HUES48 (cell line): ENCODE measurements around the gene RASGRF2.

Source experiments
- H3K27ac ChIP-seq: one replicate; pipeline ENCODE4 v1.7.0; 2013; ENCODE audit warnings: low read depth, low read length, inconsistent platforms
- H3K27me3 ChIP-seq: 2 replicates; pipeline ENCODE4 v1.6.1; 2013; ENCODE audit warnings: mild to moderate bottlenecking, low read length; ENCODE audit not compliant: control insufficient read depth, insufficient read depth
- H3K36me3 ChIP-seq: 2 replicates; pipeline ENCODE4 v1.6.1; 2013; ENCODE audit warnings: low read length; ENCODE audit not compliant: control insufficient read depth, insufficient read depth
- H3K4me1 ChIP-seq: 2 replicates; pipeline ENCODE4 v1.6.1; 2013; ENCODE audit warnings: mild to moderate bottlenecking, low read length; ENCODE audit not compliant: control insufficient read depth, insufficient read depth
- H3K4me3 ChIP-seq: 2 replicates; pipeline ENCODE4 v1.5.1; 2013; ENCODE audit warnings: mild to moderate bottlenecking, low read depth, low read length
- H3K9ac ChIP-seq: 2 replicates; pipeline ENCODE4 v1.6.1; 2013; ENCODE audit warnings: mild to moderate bottlenecking, low read depth, low read length, moderate library complexity
- H3K9me3 ChIP-seq: 2 replicates; pipeline ENCODE4 v1.6.1; 2013; ENCODE audit warnings: low read length; ENCODE audit not compliant: control insufficient read depth, insufficient read depth

Gene RASGRF2

DNA sequence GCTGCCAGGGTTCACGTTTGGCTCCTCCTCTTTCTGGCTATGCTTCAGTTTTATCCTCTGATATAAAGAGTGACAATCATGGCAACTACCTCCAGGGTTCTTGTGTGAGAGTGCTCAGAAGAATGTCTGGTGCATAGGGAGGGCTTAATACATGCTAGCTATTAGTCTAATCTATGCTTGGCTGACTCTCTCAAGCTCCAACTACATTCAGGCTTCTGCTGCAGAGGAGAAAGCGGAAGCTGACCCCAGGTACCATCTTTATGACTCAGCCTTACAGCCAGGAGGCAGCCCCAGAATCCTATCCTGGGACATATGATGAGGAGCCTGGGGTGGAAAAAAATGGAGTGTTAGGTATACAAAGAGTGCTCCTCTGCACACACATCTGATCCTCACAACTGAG is 32.1 kb upstream of the RASGRF2 start:
- peaks cover 11% of the 10 kb centered on the region for H3K4me1 ChIP-seq
- H3K27ac ChIP-seq = no peak overlapping the region
- no peak overlapping the region for H3K9ac ChIP-seq
- no peaks in the 10 kb centered on the region for H3K36me3 ChIP-seq
- no peak overlapping the region for H3K4me3 ChIP-seq
- H3K9me3 ChIP-seq = no peaks in the 10 kb centered on the region
- H3K27me3 ChIP-seq = no peaks in the 10 kb centered on the region

DNA sequence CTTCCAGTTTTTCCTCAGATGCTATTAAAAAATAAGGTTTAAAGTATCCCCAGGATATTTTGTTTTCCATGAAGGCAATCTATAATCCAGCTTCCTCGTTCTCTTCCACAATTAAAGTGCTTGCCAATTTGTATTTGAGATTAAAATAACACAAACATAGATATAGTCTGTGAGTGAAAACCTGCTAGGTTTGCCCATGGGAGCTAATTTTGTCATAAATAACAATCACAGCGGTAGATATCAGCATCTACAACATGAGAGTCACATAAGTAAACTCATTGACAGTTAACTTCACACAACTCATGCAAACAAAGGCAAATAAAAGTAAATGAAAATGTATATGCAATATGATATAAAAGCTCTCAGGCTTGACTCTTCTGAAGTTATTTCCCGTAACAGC is 29.2 kb upstream of the RASGRF2 start:
- no peak overlapping the region for H3K4me3 ChIP-seq
- H3K27ac ChIP-seq = no peak overlapping the region
- no peaks in the 10 kb centered on the region for H3K9me3 ChIP-seq
- H3K9ac ChIP-seq = no peak overlapping the region
- no peaks in the 10 kb centered on the region for H3K36me3 ChIP-seq
- H3K27me3 ChIP-seq = no peaks in the 10 kb centered on the region
- H3K4me1 ChIP-seq = peaks cover 7% of the 10 kb centered on the region

DNA sequence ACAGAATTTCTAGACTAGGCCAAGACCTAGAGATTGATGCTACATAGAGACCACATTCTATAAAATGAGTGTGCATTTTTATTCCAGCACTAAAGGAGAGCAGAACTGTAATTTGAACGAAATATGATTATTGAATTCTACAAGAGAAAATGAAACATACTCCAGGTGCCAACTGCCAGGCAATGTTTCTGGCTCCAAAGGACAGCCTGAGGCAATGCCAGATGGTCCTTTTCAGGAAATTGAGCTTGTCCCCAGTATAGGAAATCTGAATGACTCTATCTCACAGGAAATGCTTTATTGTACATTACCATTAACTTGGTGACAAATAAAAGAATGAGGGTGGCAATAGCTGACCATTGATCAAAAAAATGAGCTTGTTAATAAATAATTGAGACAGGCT is 28.8 kb upstream of the RASGRF2 start:
- no peak overlapping the region for H3K27ac ChIP-seq
- H3K36me3 ChIP-seq = no peaks in the 10 kb centered on the region
- H3K27me3 ChIP-seq = no peaks in the 10 kb centered on the region
- no peak overlapping the region for H3K4me3 ChIP-seq
- no peaks in the 10 kb centered on the region for H3K9me3 ChIP-seq
- no peak overlapping the region for H3K9ac ChIP-seq
- H3K4me1 ChIP-seq = peaks cover 6% of the 10 kb centered on the region

DNA sequence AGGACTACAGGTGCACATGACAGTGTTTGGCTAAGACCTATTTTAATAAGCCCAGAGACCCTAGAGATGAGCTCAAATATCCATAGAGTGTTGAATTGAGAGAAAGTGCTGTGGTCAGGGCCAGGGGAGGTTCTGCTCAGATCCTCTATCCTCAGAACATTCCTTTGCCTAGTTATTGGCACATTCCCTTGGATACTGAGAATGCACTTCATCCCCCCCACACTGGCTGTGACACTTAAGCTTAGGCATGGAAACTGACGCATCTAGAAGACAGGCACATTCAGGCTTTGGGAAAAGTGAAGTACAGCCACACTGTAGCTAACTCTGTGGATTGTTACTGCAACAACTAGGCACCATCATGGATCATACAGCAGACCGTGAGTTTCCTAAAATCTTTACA is 27.1 kb upstream of the RASGRF2 start:
- Histone ChIP-seq H3K36me3 (no peaks in the 10 kb centered on the region), H3K4me1 (peaks cover 4% of the 10 kb centered on the region), H3K4me3 (no peak overlapping the region), H3K9me3 (no peaks in the 10 kb centered on the region), H3K27me3 (no peaks in the 10 kb centered on the region), H3K27ac (no peak overlapping the region), H3K9ac (no peak overlapping the region)

DNA sequence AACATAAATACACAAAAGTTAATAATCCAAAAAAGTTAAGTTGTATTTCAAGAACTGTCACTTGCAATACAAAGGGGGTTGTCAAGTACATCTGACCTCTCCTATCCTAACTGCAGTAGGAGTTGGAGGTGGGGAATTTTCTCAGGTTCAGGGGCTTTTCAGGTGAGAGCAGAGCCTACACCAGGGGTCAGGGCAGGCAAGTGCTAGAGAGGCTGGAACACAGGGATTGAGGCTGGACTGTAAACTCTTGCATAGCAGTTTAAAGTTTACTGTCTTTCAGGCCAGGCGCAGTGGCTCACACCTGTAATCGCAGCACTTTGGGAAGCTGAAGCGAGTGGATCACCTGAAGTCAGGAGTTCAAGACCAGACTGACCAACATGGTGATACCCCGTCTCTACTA is 25.4 kb upstream of the RASGRF2 start:
- Histone ChIP-seq H3K9me3 (no peaks in the 10 kb centered on the region), H3K9ac (no peak overlapping the region), H3K4me1 (peaks cover 4% of the 10 kb centered on the region; the same call in 1 of the 2 replicates), H3K27me3 (no peaks in the 10 kb centered on the region), H3K4me3 (no peak overlapping the region), H3K27ac (no peak overlapping the region), H3K36me3 (no peaks in the 10 kb centered on the region)

DNA sequence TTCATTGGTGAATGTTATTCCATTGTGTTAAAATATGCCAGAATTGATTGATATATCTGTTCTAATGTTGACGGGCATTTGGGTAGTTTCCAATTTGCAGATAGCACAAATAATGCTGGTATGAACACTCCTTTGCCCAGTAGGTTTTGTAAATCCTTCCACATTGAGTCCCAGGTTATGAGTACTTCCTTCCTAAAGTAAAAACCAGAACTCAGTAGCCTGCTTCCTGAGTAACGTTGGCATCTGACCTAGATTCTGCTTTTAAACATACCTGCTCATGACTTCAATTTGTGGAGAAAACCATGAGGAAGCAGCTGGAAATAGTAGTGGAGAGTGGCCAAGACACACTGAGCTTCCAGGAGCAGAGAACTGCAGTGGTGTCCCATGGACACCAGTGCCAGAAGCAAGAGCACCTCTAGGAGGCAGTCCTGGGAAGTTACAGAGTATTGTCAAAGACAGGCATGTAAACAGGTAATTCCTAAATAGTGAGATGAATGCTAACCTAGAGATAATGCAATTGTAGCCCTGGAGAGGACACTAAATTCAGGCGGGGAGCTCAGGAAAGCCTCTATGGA is 24.3 kb upstream of the RASGRF2 start:
- Histone ChIP-seq H3K27ac (no peak overlapping the region), H3K27me3 (no peaks in the 10 kb centered on the region), H3K9me3 (no peaks in the 10 kb centered on the region), H3K4me3 (no peak overlapping the region), H3K36me3 (no peaks in the 10 kb centered on the region), H3K9ac (no peak overlapping the region), H3K4me1 (no peaks in the 10 kb centered on the region; the same call in 1 of the 2 replicates)

DNA sequence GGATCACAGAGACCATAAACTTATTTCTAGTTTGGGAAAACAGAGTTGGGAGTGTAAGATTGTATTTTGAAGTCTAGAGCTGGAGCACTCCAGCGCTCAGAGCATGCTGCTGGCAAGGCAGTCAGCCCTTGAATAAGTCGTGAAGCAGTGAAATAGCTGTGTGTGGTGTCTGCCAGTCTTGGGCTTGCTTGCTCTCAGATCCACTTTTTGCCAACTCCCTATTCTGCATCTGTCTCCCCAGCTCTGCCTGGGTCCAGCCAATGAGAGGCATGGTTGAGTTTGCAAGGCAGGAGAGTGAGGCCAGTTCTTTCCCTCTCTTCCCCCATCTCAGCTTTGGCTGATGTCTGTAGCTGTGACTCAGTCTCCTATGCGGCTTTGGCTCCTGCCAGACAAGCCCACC is 23.3 kb upstream of the RASGRF2 start:
- H3K36me3 ChIP-seq = no peaks in the 10 kb centered on the region
- H3K27me3 ChIP-seq = no peaks in the 10 kb centered on the region
- no peaks in the 10 kb centered on the region for H3K9me3 ChIP-seq
- no peak overlapping the region for H3K27ac ChIP-seq
- H3K9ac ChIP-seq = no peak overlapping the region
- H3K4me3 ChIP-seq = no peak overlapping the region
- no peaks in the 10 kb centered on the region for H3K4me1 ChIP-seq

DNA sequence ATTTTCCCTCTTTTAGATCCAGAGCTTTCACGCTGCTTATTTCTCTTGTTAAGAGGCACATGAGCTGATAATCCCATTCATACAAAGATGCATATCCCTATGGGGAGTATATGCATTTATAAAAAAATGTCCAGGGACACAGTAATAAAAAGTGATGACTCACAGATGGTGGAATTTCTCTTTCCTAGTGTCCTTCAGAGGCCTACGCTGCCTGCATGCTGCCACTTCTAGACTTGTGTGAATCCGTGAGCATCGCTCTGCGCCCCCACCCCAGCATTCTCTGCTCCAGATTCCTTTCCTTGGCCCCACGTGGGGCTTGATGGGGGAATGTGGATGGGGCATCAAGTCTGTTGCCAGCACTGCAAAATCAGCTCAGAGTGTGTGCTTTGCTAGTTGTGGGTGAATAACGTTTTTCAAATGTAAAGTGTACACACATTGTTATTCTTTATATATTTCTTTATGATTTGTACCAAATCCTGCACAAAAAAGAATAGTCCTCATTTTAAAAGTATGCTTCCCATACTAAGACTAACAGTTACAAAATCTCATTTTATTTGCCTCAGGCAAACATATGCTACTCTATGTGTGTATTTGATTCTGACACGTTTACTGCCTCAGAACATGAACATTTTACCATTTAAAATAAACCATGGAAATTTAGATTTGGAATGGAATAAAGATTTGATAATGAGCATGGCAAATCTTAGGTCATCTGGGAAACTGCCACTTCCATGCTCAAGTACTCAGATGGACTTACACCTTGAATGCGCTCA is 22.4 kb upstream of the RASGRF2 start:
- no peak overlapping the region for H3K9ac ChIP-seq
- no peak overlapping the region for H3K4me3 ChIP-seq
- H3K9me3 ChIP-seq = no peaks in the 10 kb centered on the region
- no peaks in the 10 kb centered on the region for H3K27me3 ChIP-seq
- H3K36me3 ChIP-seq = no peaks in the 10 kb centered on the region
- no peaks in the 10 kb centered on the region for H3K4me1 ChIP-seq
- no peak overlapping the region for H3K27ac ChIP-seq

DNA sequence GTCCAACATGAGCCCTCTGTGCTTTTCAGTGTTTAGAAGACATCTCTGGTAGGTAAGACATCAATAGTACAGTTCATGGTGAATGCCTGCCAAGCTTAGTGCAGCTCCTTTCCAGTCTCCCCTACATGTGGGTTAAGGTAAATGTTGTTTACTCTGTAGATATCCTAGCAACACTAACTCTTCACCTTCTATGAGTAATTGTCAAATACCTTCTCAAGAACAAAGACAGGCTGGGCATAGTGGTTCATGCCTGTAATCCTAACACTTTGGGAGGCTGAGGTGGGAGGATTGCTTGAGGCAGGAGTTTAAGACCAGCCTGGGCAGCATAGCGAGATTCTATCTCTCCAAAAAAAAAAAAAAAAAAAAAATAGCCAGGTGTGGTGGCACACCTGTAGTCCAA is 18.7 kb upstream of the RASGRF2 start:
- no peaks in the 10 kb centered on the region for H3K36me3 ChIP-seq
- H3K4me3 ChIP-seq = no peak overlapping the region
- no peaks in the 10 kb centered on the region for H3K4me1 ChIP-seq
- H3K9ac ChIP-seq = no peak overlapping the region
- H3K9me3 ChIP-seq = no peaks in the 10 kb centered on the region
- no peak overlapping the region for H3K27ac ChIP-seq
- H3K27me3 ChIP-seq = no peaks in the 10 kb centered on the region

DNA sequence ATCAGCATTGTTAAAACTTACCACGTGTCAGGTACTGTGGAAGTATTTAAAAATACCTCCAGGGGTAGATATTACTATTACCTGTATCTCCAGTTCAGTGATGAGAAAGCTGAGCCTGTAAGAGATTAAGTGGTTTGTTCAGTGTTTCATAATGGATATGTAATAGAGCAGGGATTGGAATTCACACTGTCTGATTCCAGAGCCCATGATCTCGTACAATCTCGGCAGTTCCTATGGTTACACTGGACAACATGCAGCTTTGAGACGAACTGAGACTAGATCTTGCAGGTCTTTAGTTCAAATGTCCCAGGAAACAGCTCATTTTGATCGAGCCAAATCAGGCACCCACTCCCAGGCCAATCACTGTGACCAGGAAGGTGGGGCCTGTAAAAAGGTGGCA is 8.8 kb upstream of the RASGRF2 start:
- peaks cover 14% of the 10 kb centered on the region for H3K4me1 ChIP-seq
- H3K4me3 ChIP-seq = no peak overlapping the region
- H3K27ac ChIP-seq = no peak overlapping the region
- no peak overlapping the region for H3K9ac ChIP-seq
- H3K27me3 ChIP-seq = no peaks in the 10 kb centered on the region
- H3K9me3 ChIP-seq = no peaks in the 10 kb centered on the region
- no peaks in the 10 kb centered on the region for H3K36me3 ChIP-seq

DNA sequence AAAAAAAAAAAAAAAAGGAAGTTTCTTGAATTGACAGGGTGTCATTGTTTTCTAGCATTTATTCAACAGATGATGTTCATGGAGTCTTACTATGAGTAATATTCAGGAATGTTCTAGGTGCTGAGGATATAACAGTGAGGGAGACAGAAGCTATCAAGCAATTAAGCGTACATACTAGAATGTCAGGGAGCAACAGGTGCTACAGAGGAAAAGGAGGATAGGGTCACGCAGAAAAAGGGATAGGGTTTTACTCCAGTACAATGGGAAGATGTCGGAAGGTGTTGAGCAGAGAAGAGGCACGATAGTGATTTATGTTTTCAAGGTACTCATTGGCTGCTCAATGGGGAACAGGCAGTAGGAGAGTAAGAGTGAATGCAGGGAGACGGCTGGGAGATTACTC is 6.6 kb upstream of the RASGRF2 start:
- no peaks in the 10 kb centered on the region for H3K27me3 ChIP-seq
- H3K9ac ChIP-seq = no peak overlapping the region
- H3K4me3 ChIP-seq = no peak overlapping the region
- H3K27ac ChIP-seq = no peak overlapping the region
- H3K4me1 ChIP-seq = peaks cover 33% of the 10 kb centered on the region
- no peaks in the 10 kb centered on the region for H3K9me3 ChIP-seq
- H3K36me3 ChIP-seq = no peaks in the 10 kb centered on the region
